NCI-H2227 (cell line): Measurements from ENCODE around the gene CRACR2B.

Experiments
- DNase-seq: peaks from one replicate; lab custom pipeline; 2025; ENCODE audit not compliant: unreplicated experiment; lab: John Stamatoyannopoulos, UW

The CRACR2B gene

GRCh38 chr11:810040-810567, 17.6 kb upstream of the CRACR2B start:
- DNase-seq = no peak

- DNase-seq = no peak
Measured at GRCh38 chr11:811446-812245, 16.1 kb upstream of the CRACR2B start.

- DNase-seq = no peak
Measured at GRCh38 chr11:812390-812789, 15.3 kb upstream of the CRACR2B start.

GRCh38 chr11:813072-813455, 14.7 kb upstream of the CRACR2B start:
- no peak for DNase-seq

GRCh38 chr11:813456-814096, 14.1 kb upstream of the CRACR2B start:
- no peak for DNase-seq

GRCh38 chr11:815675-816432, 11.9 kb upstream of the CRACR2B start:
- DNase-seq = no peak

GRCh38 chr11:816433-816779, 11.3 kb upstream of the CRACR2B start:
- DNase-seq = no peak

GRCh38 chr11:818396-819128, 9.2 kb upstream of the CRACR2B start, which contains the start of gene PNPLA2:
Gene PNPLA2, plus strand, starts transcription at chr11:818914. Its CDS starts 805 bp downstream, at chr11:819719.
- DNase-seq = no peak

GRCh38 chr11:819129-819931, 8.4 kb upstream of the CRACR2B start:
- peak; percentile 97 for DNase-seq

- peak; percentile 86 for DNase-seq
Measured at GRCh38 chr11:819943-820649, 7.6 kb upstream of the CRACR2B start.

GRCh38 chr11:820655-821511, 6.8 kb upstream of the CRACR2B start:
- DNase-seq = no peak

GRCh38 chr11:821512-822371, 6.0 kb upstream of the CRACR2B start:
- no peak for DNase-seq

GRCh38 chr11:823441-824291, 4.1 kb upstream of the CRACR2B start:
- DNase-seq = no peak

- no peak for DNase-seq
Measured at GRCh38 chr11:824292-824880, 3.3 kb upstream of the CRACR2B start.

- no peak for DNase-seq
Measured at GRCh38 chr11:824942-825341, 2.8 kb upstream of the CRACR2B start.
